Fibroblast of lung (primary cell): ENCODE measurements around the gene TUBG2. TPM values are rescaled to one million over a fixed set of nuclear protein-coding genes. Genes with fewer than 3 reads are reported as not detected.

Experiments used
- DNase-seq, 2 donors: peaks; one replicate each; pipeline versions ENCODE4 v3.0.0 to v3.0.0-alpha.2; 2010; ENCODE audit warnings: low read depth in 2 of 2
- H2AFZ ChIP-seq: 2 replicates; pipeline ENCODE4 v1.5.1; 2012; ENCODE audit warnings: low read length, control low read depth, inconsistent platforms
- H3K27ac ChIP-seq: 2 replicates; pipeline ENCODE4 v1.5.1; 2011; ENCODE audit warnings: low read length, control low read depth; ENCODE audit not compliant: insufficient read depth
- H3K27me3 ChIP-seq: 2 replicates; pipeline ENCODE4 v1.5.1; 2011; ENCODE audit warnings: mild to moderate bottlenecking, low read length; ENCODE audit not compliant: control insufficient read depth, insufficient read depth
- H3K36me3 ChIP-seq: 2 replicates; pipeline ENCODE4 v1.5.1; 2011; ENCODE audit warnings: low read length; ENCODE audit not compliant: control insufficient read depth, insufficient read depth
- H3K4me1 ChIP-seq: 2 replicates; pipeline ENCODE4 v1.5.1; 2011; ENCODE audit warnings: low read length; ENCODE audit not compliant: control insufficient read depth, insufficient read depth; ENCODE audit errors: extremely low read depth
- H3K4me2 ChIP-seq: 2 replicates; pipeline ENCODE4 v1.5.1; 2011; ENCODE audit warnings: low read length, control low read depth; ENCODE audit not compliant: insufficient read depth; ENCODE audit errors: extremely low read depth
- H3K4me3 ChIP-seq, 4 experiments: fragments of 200-600 bp in 1 of 4; sonication (generic) in 1 of 4; replicated peaks in 1 of 4; 2 replicates each; pipeline ENCODE4 v1.5.1; 2011 to 2016; ENCODE audit warnings: low read length in 4 of 4, low read depth in 3 of 4, mild to moderate bottlenecking in 3 of 4, control low read depth in 2 of 4, inconsistent platforms in 1 of 4, mixed read lengths in 1 of 4; ENCODE audit not compliant: insufficient read depth in 1 of 4; ENCODE audit errors: control extremely low read depth in 1 of 4
- H3K79me2 ChIP-seq: 2 replicates; pipeline ENCODE4 v1.5.1; 2012; ENCODE audit warnings: mild to moderate bottlenecking, low read length, inconsistent platforms; ENCODE audit not compliant: control insufficient read depth, insufficient read depth
- H3K9ac ChIP-seq: 2 replicates; pipeline ENCODE4 v1.5.1; 2011; ENCODE audit warnings: mild to moderate bottlenecking, low read length, control low read depth; ENCODE audit not compliant: insufficient read depth
- H3K9me3 ChIP-seq: 2 replicates; pipeline ENCODE4 v1.5.1; 2012; ENCODE audit warnings: low read depth, low read length; ENCODE audit not compliant: control insufficient read depth, insufficient read depth
- H4K20me1 ChIP-seq: 2 replicates; pipeline ENCODE4 v1.5.1; 2011; ENCODE audit warnings: low read length; ENCODE audit not compliant: control insufficient read depth, insufficient read depth; ENCODE audit errors: extremely low read depth
- CTCF ChIP-seq, 2 donors: IDR thresholded peaks in 1 of 2; conservative IDR thresholded peaks in 1 of 2; 1 replicate in 1 of 2; 2 replicates in 1 of 2; pipeline ENCODE4 v1.5.1; 2011 to 2012; ENCODE audit warnings: low read length in 2 of 2, control low read depth in 1 of 2, inconsistent platforms in 1 of 2, low read depth in 1 of 2, mild to moderate bottlenecking in 1 of 2
- EZH2 ChIP-seq: IDR thresholded peaks from 2 replicates; pipeline ENCODE4 v1.5.1; 2012; ENCODE audit warnings: low read length, control low read depth, mild to moderate bottlenecking; ENCODE audit errors: missing control alignments
- polyA plus RNA-seq, 2 donors: library from polyadenylated mRNA; depleted of rRNA in 1 of 2; stranded (reverse) in 1 of 2; unstranded in 1 of 2; fragments of >200 nt; gene quantifications; 2 replicates each; pipeline ENCODE4 v1.2.1, GENCODE V29; 2011 to 2012; ENCODE audit warnings: missing spikeins in 1 of 2
- total RNA-seq: library from RNA; depleted of rRNA; stranded (reverse); fragments of >200 nt; gene quantifications from 2 replicates; pipeline ENCODE4 v1.2.1, GENCODE V29; 2014

TUBG2 gene
- total and polyA plus RNA-seq, 2 donors (not counting 1 experiment from before 2014, with no cell fraction given): 11.6 to 13.5 TPM

GRCh38 chr17:42706732-42707131, 47.6 kb downstream of the TUBG2 start:
- H3K79me2 ChIP-seq: no peaks in the 10 kb centered on the region
- no peak overlapping the region for H2AFZ ChIP-seq
- H3K9me3 ChIP-seq: no peaks in the 10 kb centered on the region
- H3K4me2 ChIP-seq: no peak overlapping the region
- no peak overlapping the region for H3K9ac ChIP-seq
- TF ChIP-seq EZH2 (no peak), CTCF (conservative IDR thresholded peaks at IDR 0.05 in 1 of 2, IDR thresholded peaks at IDR 0.05 in 1 of 2; ENCODE audit: low read depth in 1 of 2, low read length in 2 of 2) (no peak)
- peaks cover 28% of the 10 kb centered on the region for H3K36me3 ChIP-seq
- no peaks in the 10 kb centered on the region for H4K20me1 ChIP-seq
- DNase-seq: no peak
- H3K4me1 ChIP-seq: no peaks in the 10 kb centered on the region
- H3K4me3 ChIP-seq: no peak overlapping the region
- H3K27me3 ChIP-seq: no peaks in the 10 kb centered on the region
- no peak overlapping the region for H3K27ac ChIP-seq

GRCh38 chr17:42708588-42708987, 49.5 kb downstream of the TUBG2 start:
- H3K4me3 ChIP-seq: no peak overlapping the region
- H4K20me1 ChIP-seq: no peaks in the 10 kb centered on the region
- no peak overlapping the region for H3K4me2 ChIP-seq
- no peak overlapping the region for H2AFZ ChIP-seq
- TF ChIP-seq EZH2: no peak
- TF ChIP-seq CTCF (conservative IDR thresholded peaks at IDR 0.05 in 1 of 2, IDR thresholded peaks at IDR 0.05 in 1 of 2; ENCODE audit: low read depth in 1 of 2, low read length in 2 of 2): no peak
- no peaks in the 10 kb centered on the region for H3K79me2 ChIP-seq
- H3K27me3 ChIP-seq: no peaks in the 10 kb centered on the region
- H3K9ac ChIP-seq: no peak overlapping the region
- H3K9me3 ChIP-seq: no peaks in the 10 kb centered on the region
- no peaks in the 10 kb centered on the region for H3K4me1 ChIP-seq
- no peak overlapping the region for H3K27ac ChIP-seq
- no peak for DNase-seq
- H3K36me3 ChIP-seq: peaks cover 24% of the 10 kb centered on the region

GRCh38 chr17:42709561-42709960, 50.5 kb downstream of the TUBG2 start:
- TF ChIP-seq CTCF (conservative IDR thresholded peaks at IDR 0.05 in 1 of 2, IDR thresholded peaks at IDR 0.05 in 1 of 2; ENCODE audit: low read depth in 1 of 2, low read length in 2 of 2) (no peak), EZH2 (no peak)
- Histone ChIP-seq H3K9me3 (no peaks in the 10 kb centered on the region), H3K27me3 (no peaks in the 10 kb centered on the region), H4K20me1 (no peaks in the 10 kb centered on the region), H3K4me1 (no peaks in the 10 kb centered on the region), H3K36me3 (peaks cover 23% of the 10 kb centered on the region), H3K79me2 (no peaks in the 10 kb centered on the region), H2AFZ (no peak overlapping the region), H3K4me3 (no peak overlapping the region), H3K9ac (no peak overlapping the region), H3K27ac (no peak overlapping the region), H3K4me2 (no peak overlapping the region)
- DNase-seq: no peak

Other genes starting within 250 kb of the TUBG2 start
- 331 and 372 TPM in 2 replicates for gene CAVIN1, start 236.0 kb upstream of the TUBG2 start, total RNA-seq
- gene CAVIN1, start 236.0 kb upstream of the TUBG2 start, polyA plus RNA-seq: 432 and 490 TPM in 2 replicates
- gene ATP6V0A1, start 200.4 kb upstream of the TUBG2 start, total RNA-seq: 35.7 and 65.7 TPM in 2 replicates
- 26.7 and 42.7 TPM in 2 replicates for gene ATP6V0A1, start 200.4 kb upstream of the TUBG2 start, polyA plus RNA-seq
- gene NAGLU, start 123.0 kb upstream of the TUBG2 start, total RNA-seq: 22.3 and 31.9 TPM in 2 replicates
- 18.5 and 19.5 TPM in 2 replicates for gene NAGLU, start 123.0 kb upstream of the TUBG2 start, polyA plus RNA-seq
- gene HSD17B1, start 106.4 kb upstream of the TUBG2 start, total RNA-seq: 2.1 and 2.6 TPM in 2 replicates
- gene HSD17B1, start 106.4 kb upstream of the TUBG2 start, polyA plus RNA-seq: 0.40 and 0.80 TPM in 2 replicates
- gene COASY, start 97.1 kb upstream of the TUBG2 start, total RNA-seq: 9.8 and 16.5 TPM in 2 replicates
- gene COASY, start 97.1 kb upstream of the TUBG2 start, polyA plus RNA-seq: 20.3 and 31.6 TPM in 2 replicates
- gene MLX, start 92.2 kb upstream of the TUBG2 start, total RNA-seq: 32.6 and 36.2 TPM in 2 replicates
- gene MLX, start 92.2 kb upstream of the TUBG2 start, polyA plus RNA-seq: 49.3 and 56.1 TPM in 2 replicates
- gene PSMC3IP, start 81.6 kb upstream of the TUBG2 start, total RNA-seq: 2.3 and 4.6 TPM in 2 replicates
- gene PSMC3IP, start 81.6 kb upstream of the TUBG2 start, polyA plus RNA-seq: 8.0 and 18.7 TPM in 2 replicates
- gene RETREG3, start 49.9 kb upstream of the TUBG2 start, total RNA-seq: 67.0 and 68.6 TPM in 2 replicates
- 30.0 and 37.5 TPM in 2 replicates for gene RETREG3, start 49.9 kb upstream of the TUBG2 start, polyA plus RNA-seq
- 12.8 and 16.7 TPM in 2 replicates for gene TUBG1, start 49.6 kb upstream of the TUBG2 start, total RNA-seq
- 60.0 and 124 TPM in 2 replicates for gene TUBG1, start 49.6 kb upstream of the TUBG2 start, polyA plus RNA-seq
- gene PLEKHH3, start 17.7 kb downstream of the TUBG2 start, total RNA-seq: 19.3 and 24.6 TPM in 2 replicates
- gene PLEKHH3, start 17.7 kb downstream of the TUBG2 start, polyA plus RNA-seq: 2.3 and 3.0 TPM in 2 replicates
- 1.3 and 2.6 TPM in 2 replicates for gene CCR10, start 22.6 kb downstream of the TUBG2 start, total RNA-seq
- gene CCR10, start 22.6 kb downstream of the TUBG2 start, polyA plus RNA-seq: 0.87 and 2.5 TPM in 2 replicates
- gene CNTNAP1, start 23.2 kb downstream of the TUBG2 start, total RNA-seq: 20.5 and 40.1 TPM in 2 replicates
- gene CNTNAP1, start 23.2 kb downstream of the TUBG2 start, polyA plus RNA-seq: 39.4 and 39.5 TPM in 2 replicates
- gene EZH1, start 85.8 kb downstream of the TUBG2 start, total RNA-seq: 16.4 and 28.6 TPM in 2 replicates
- 23.6 and 31.9 TPM in 2 replicates for gene EZH1, start 85.8 kb downstream of the TUBG2 start, polyA plus RNA-seq
- gene RAMP2, start 101.9 kb downstream of the TUBG2 start, total RNA-seq: 0.17 and 0.26 TPM in 2 replicates
- 0.17 and 0.45 TPM in 2 replicates for gene RAMP2, start 101.9 kb downstream of the TUBG2 start, polyA plus RNA-seq
- gene VPS25, start 114.2 kb downstream of the TUBG2 start, total RNA-seq: 43.6 and 44.7 TPM in 2 replicates
- gene VPS25, start 114.2 kb downstream of the TUBG2 start, polyA plus RNA-seq: 92.7 and 121 TPM in 2 replicates
- gene WNK4, start 121.3 kb downstream of the TUBG2 start, total RNA-seq: under 0.01 and 0.51 TPM in 2 replicates
- gene WNK4, start 121.3 kb downstream of the TUBG2 start, polyA plus RNA-seq: 0.35 and 0.84 TPM in 2 replicates
- 53.5 and 59.8 TPM in 2 replicates for gene COA3, start 139.4 kb downstream of the TUBG2 start, total RNA-seq
- 80.3 and 97.1 TPM in 2 replicates for gene COA3, start 139.4 kb downstream of the TUBG2 start, polyA plus RNA-seq
- gene CNTD1, start 139.6 kb downstream of the TUBG2 start, total RNA-seq: 0.26 and 0.66 TPM in 2 replicates
- gene CNTD1, start 139.6 kb downstream of the TUBG2 start, polyA plus RNA-seq: 0.14 TPM in 1 of 2 replicates, not detected in the other
- 97.3 and 150 TPM in 2 replicates for gene BECN1, start 165.0 kb downstream of the TUBG2 start, total RNA-seq
- gene BECN1, start 165.0 kb downstream of the TUBG2 start, polyA plus RNA-seq: 87.4 and 90.4 TPM in 2 replicates
- 44.9 and 50.7 TPM in 2 replicates for gene PSME3, start 174.1 kb downstream of the TUBG2 start, total RNA-seq
- gene PSME3, start 174.1 kb downstream of the TUBG2 start, polyA plus RNA-seq: 133 and 177 TPM in 2 replicates
- 0.26 and 0.33 TPM in 2 replicates for gene AOC2, start 185.3 kb downstream of the TUBG2 start, total RNA-seq
- 0.09 and 0.12 TPM in 2 replicates for gene AOC2, start 185.3 kb downstream of the TUBG2 start, polyA plus RNA-seq
- gene AOC3, start 191.9 kb downstream of the TUBG2 start, total RNA-seq: 0.17 and 0.26 TPM in 2 replicates
- gene AOC3, start 191.9 kb downstream of the TUBG2 start, polyA plus RNA-seq: 0.23 and 3.5 TPM in 2 replicates
- not detected in 2 replicates for gene G6PC1, start 241.5 kb downstream of the TUBG2 start, total RNA-seq
- not detected in 2 replicates for gene G6PC1, start 241.5 kb downstream of the TUBG2 start, polyA plus RNA-seq